Suprapubic skin (tissue), 4 donors: ENCODE data around the gene PITX2. TPM values are rescaled to one million over a fixed set of nuclear protein-coding genes. Genes with fewer than 3 reads are reported as not detected.

Experiments used
- DNase-seq, 2 donors: peaks; one replicate each; pipeline ENCODE4 v3.0.0-alpha.2; 2019; ENCODE audit warnings: low spot score in 2 of 2
- H3K27ac ChIP-seq: fragments of 200-600 bp; sonication (generic); one replicate; pipeline ENCODE4 v1.5.1; 2019
- H3K27me3 ChIP-seq: fragments of 200-600 bp; sonication (generic); one replicate; pipeline ENCODE4 v1.5.1; 2019
- H3K36me3 ChIP-seq: fragments of 200-600 bp; sonication (generic); one replicate; pipeline ENCODE4 v1.5.1; 2019
- H3K4me1 ChIP-seq: fragments of 200-600 bp; sonication (generic); one replicate; pipeline ENCODE4 v1.5.1; 2019
- H3K4me3 ChIP-seq: fragments of 200-600 bp; sonication (generic); one replicate; pipeline ENCODE4 v1.5.1; 2019; ENCODE audit warnings: mild to moderate bottlenecking
- H3K9me3 ChIP-seq: fragments of 200-600 bp; sonication (generic); one replicate; pipeline ENCODE4 v1.5.1; 2019
- CTCF ChIP-seq, 2 donors: fragments of 200-600 bp in 1 of 2; fragments of 450-650 bp in 1 of 2; sonication (generic) in 1 of 2; IDR thresholded peaks; one replicate each; pipeline ENCODE4 v1.5.1; 2016 to 2019; ENCODE audit warnings: antibody characterized with exemption in 2 of 2, mild to moderate bottlenecking in 1 of 2, moderate library complexity in 1 of 2
- EP300 ChIP-seq: sonication (generic); formaldehyde crosslinking; IDR thresholded peaks from one replicate; pipeline ENCODE4 v1.6.1; 2017; ENCODE audit warnings: antibody characterized with exemption
- POLR2A ChIP-seq, 2 donors: fragments of 450-650 bp; IDR thresholded peaks; one replicate each; pipeline ENCODE4 v1.6.1; 2017; ENCODE audit warnings: antibody characterized with exemption in 2 of 2, mild to moderate bottlenecking in 2 of 2, moderate library complexity in 2 of 2
- POLR2AphosphoS5 ChIP-seq, 3 donors: sonication (generic); formaldehyde crosslinking; IDR thresholded peaks; one replicate each; pipeline ENCODE4 v1.6.1; 2017; ENCODE audit warnings: antibody characterized with exemption in 3 of 3
- WGBS: methylation state at CpG from one replicate; pipeline ENCODE4 v1.1.5; 2018; 5-methylcytosine and 5-hydroxymethylcytosine counted together
- total RNA-seq, 4 donors: library from RNA; depleted of rRNA; stranded (reverse); fragments of >200 nt; gene quantifications; one replicate each; pipeline ENCODE4 v1.1.0, GENCODE V29; 2016

Gene PITX2
- total RNA-seq, 4 donors from 2014 or later, result 0.48 to 8.3 (median 4.1) TPM

GRCh38 chr4:110624904-110625494 is 2.1 kb upstream of the PITX2 start:
- no peak overlapping the region for H3K27ac ChIP-seq
- TF ChIP-seq POLR2A (IDR thresholded peaks at IDR 0.05) (no peak), EP300 (no peak), CTCF (IDR thresholded peaks at IDR 0.05) (no peak), POLR2AphosphoS5 (IDR thresholded peaks at IDR 0.05) (no peak)
- H3K9me3 ChIP-seq, result no peaks in the 10 kb centered on the region
- H3K4me3 ChIP-seq, result no peak overlapping the region
- H3K4me1 ChIP-seq, result peaks cover 28% of the 10 kb centered on the region
- DNase-seq, result no peak
- WGBS, result 68% methylated on average over 6 of the region's 6 CpGs
- peaks cover 98% of the 10 kb centered on the region for H3K27me3 ChIP-seq
- no peaks in the 10 kb centered on the region for H3K36me3 ChIP-seq

GRCh38 chr4:110624398-110624780 is 1.5 kb upstream of the PITX2 start:
- Histone ChIP-seq H3K27me3 (peaks cover 98% of the 10 kb centered on the region), H3K36me3 (no peaks in the 10 kb centered on the region), H3K27ac (no peak overlapping the region), H3K4me1 (peaks cover 32% of the 10 kb centered on the region), H3K9me3 (no peaks in the 10 kb centered on the region), H3K4me3 (no peak overlapping the region)
- 48% methylated on average over 3 of the region's 3 CpGs for WGBS
- no peak for DNase-seq
- no peak for TF ChIP-seq EP300

- DNase-seq, result no peak
- H3K9me3 ChIP-seq, result no peaks in the 10 kb centered on the region
- H3K27ac ChIP-seq, result no peak overlapping the region
- 40% methylated on average over 11 of the region's 11 CpGs for WGBS
- no peak for TF ChIP-seq CTCF (IDR thresholded peaks at IDR 0.05)
- H3K4me3 ChIP-seq, result peak overlapping the region; percentile 54
- peaks cover 98% of the 10 kb centered on the region for H3K27me3 ChIP-seq
- H3K36me3 ChIP-seq, result no peaks in the 10 kb centered on the region
- H3K4me1 ChIP-seq, result peaks cover 34% of the 10 kb centered on the region
Observed at GRCh38 chr4:110623718-110624397, 981 bp upstream of the PITX2 start.

- H3K27me3 ChIP-seq, result peaks cover 96% of the 10 kb centered on the region
- DNase-seq, result no peak
- TF ChIP-seq CTCF (IDR thresholded peaks at IDR 0.05), result no peak
- TF ChIP-seq EP300, result no peak
Observed at GRCh38 chr4:110621839-110622751, 782 bp downstream of the PITX2 start.

GRCh38 chr4:110621328-110621812 is 1.5 kb downstream of the PITX2 start:
- WGBS, result 49% methylated on average over 39 of the region's 40 CpGs
- peaks cover 96% of the 10 kb centered on the region for H3K27me3 ChIP-seq
- peaks cover 36% of the 10 kb centered on the region for H3K4me1 ChIP-seq
- no peak for DNase-seq
- TF ChIP-seq EP300 (no peak), CTCF (IDR thresholded peaks at IDR 0.05) (no peak), POLR2A (IDR thresholded peaks at IDR 0.05) (no peak), POLR2AphosphoS5 (IDR thresholded peaks at IDR 0.05) (no peak)
- no peaks in the 10 kb centered on the region for H3K9me3 ChIP-seq
- H3K36me3 ChIP-seq, result no peaks in the 10 kb centered on the region
- H3K4me3 ChIP-seq, result peak overlapping the region; percentile 54
- no peak overlapping the region for H3K27ac ChIP-seq

More at GRCh38 chr4:110621839-110622751, 782 bp downstream of the PITX2 start:
- 27% methylated on average over 38 of the region's 73 CpGs for whole genome bisulfite sequencing
- peak overlapping the region; percentile 54 for H3K4me3 ChIP-seq
- H3K9me3 ChIP-seq, result no peaks in the 10 kb centered on the region
- peaks cover 36% of the 10 kb centered on the region for H3K4me1 ChIP-seq
- no peak overlapping the region for H3K27ac ChIP-seq
- H3K36me3 ChIP-seq, result no peaks in the 10 kb centered on the region
